ENCODE results near the gene FOS. TPM values are rescaled to one million over a fixed set of nuclear protein-coding genes. Genes with fewer than 3 reads are reported as not detected.

FOS gene
- total RNA-seq, 2 experiments from 2014 or later = 81.8 to 84.6 TPM

GRCh38 chr14:75249251-75249957, 29.2 kb upstream of the FOS start:
- POLR2A ChIA-PET = interaction anchor here (0.6 to 3.9 kb wide), 8 partner anchors 9 to 74 kb away, joined by 3 to 17 read pairs (median 4); no protein-coding TSS in a partner anchor
- H3K9me3 Mint-ChIP-seq = no peaks in the 10 kb centered on the region
- peaks cover 57% of the 10 kb centered on the region for H3K4me1 Mint-ChIP-seq (ENCODE audit: low read depth)

DNA sequence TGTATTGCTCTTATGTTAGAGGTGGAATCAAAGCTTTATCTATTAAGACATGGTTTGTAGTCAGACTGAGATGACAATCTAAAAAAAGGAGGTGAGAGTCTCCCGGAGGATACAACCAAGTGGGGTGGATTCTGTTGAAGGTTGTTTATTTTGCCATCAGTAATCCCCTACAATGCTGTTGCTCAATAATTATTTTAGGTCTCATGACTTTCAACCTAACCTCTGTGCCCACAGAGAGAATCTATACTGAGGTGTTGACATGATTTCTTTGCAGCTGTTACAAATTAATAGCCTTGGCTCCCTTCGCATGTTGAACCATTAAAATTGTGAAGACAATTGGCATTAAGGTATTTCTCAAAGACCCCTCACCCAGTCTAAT, 28.7 kb upstream of the FOS start:
- Mint-ChIP-seq H3K4me3 (peak overlapping the region; percentile 16), H3K4me1 (ENCODE audit: low read depth) (peaks cover 57% of the 10 kb centered on the region)

More at GRCh38 chr14:75249251-75249957, 29.2 kb upstream of the FOS start:
- no peaks in the 10 kb centered on the region for H3K36me3 Mint-ChIP-seq (ENCODE audit: low read depth)
- H3K27ac Mint-ChIP-seq = peak overlapping the region; percentile 88
- H3K4me3 Mint-ChIP-seq = peak overlapping the region; percentile 16
- intact Hi-C loops (cut with micrococcal nuclease) = loop anchor here (5.0 kb wide), 2 partner anchors 33 to 122 kb away; partner anchors contain the start of gene NEK9
- ATAC-seq (peak; percentile 79), DNase-seq (peak; percentile 96)
- TF ChIP-seq, protein P1, sequence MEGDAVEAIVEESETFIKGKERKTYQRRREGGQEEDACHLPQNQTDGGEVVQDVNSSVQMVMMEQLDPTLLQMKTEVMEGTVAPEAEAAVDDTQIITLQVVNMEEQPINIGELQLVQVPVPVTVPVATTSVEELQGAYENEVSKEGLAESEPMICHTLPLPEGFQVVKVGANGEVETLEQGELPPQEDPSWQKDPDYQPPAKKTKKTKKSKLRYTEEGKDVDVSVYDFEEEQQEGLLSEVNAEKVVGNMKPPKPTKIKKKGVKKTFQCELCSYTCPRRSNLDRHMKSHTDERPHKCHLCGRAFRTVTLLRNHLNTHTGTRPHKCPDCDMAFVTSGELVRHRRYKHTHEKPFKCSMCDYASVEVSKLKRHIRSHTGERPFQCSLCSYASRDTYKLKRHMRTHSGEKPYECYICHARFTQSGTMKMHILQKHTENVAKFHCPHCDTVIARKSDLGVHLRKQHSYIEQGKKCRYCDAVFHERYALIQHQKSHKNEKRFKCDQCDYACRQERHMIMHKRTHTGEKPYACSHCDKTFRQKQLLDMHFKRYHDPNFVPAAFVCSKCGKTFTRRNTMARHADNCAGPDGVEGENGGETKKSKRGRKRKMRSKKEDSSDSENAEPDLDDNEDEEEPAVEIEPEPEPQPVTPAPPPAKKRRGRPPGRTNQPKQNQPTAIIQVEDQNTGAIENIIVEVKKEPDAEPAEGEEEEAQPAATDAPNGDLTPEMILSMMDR (IDR thresholded peaks at IDR 0.05) = no peak
- CTCF ChIA-PET = interaction anchor here (0.6 to 2.6 kb wide), 7 partner anchors 11 to 123 kb away, joined by 3 to 9 read pairs (median 4); partner anchors contain the start of gene NEK9
- H3K27me3 Mint-ChIP-seq = peaks cover 4% of the 10 kb centered on the region

GRCh38 chr14:75250800-75251199, 27.8 kb upstream of the FOS start:
- Mint-ChIP-seq H3K27ac (no peak overlapping the region), H3K36me3 (ENCODE audit: low read depth) (no peaks in the 10 kb centered on the region), H3K4me1 (ENCODE audit: low read depth) (peaks cover 57% of the 10 kb centered on the region), H3K4me3 (no peak overlapping the region), H3K27me3 (peaks cover 3% of the 10 kb centered on the region), H3K9me3 (no peaks in the 10 kb centered on the region)
- intact Hi-C loops (cut with micrococcal nuclease) = no loop called here
- ChIA-PET POLR2A (interaction anchor here (0.6 to 1.6 kb wide), 3 partner anchors 33 to 168 kb away, joined by 3 to 7 read pairs (median 6); partner anchors contain the start of gene NEK9), CTCF (interaction anchor here (0.6 to 1.4 kb wide), 3 partner anchors 43 to 119 kb away, joined by 3 read pairs; no protein-coding TSS in a partner anchor)
- TF ChIP-seq, protein P1 (IDR thresholded peaks at IDR 0.05) = no peak
- DNase-seq (no peak), ATAC-seq (no peak)

More for the DNA sequence above, 28.7 kb upstream of the FOS start:
- TF ChIP-seq, protein P1 (IDR thresholded peaks at IDR 0.05) = no peak
- H3K27ac Mint-ChIP-seq = peak overlapping the region; percentile 88
- ChIA-PET POLR2A (interaction anchor here (0.6 to 3.9 kb wide), 6 partner anchors 9 to 167 kb away, joined by 3 to 17 read pairs (median 6); no protein-coding TSS in a partner anchor), CTCF (interaction anchor here (0.6 kb wide), 1 partner anchor 45 kb away, joined by 4 read pairs; no protein-coding TSS in a partner anchor)
- H3K27me3 Mint-ChIP-seq = peaks cover 4% of the 10 kb centered on the region
- ATAC-seq = no peak
- H3K9me3 Mint-ChIP-seq = no peaks in the 10 kb centered on the region
- H3K36me3 Mint-ChIP-seq (ENCODE audit: low read depth) = no peaks in the 10 kb centered on the region
- DNase-seq = no peak
- intact Hi-C loops (cut with micrococcal nuclease) = loop anchor here (5.0 kb wide), 2 partner anchors 32 to 123 kb away; partner anchors contain the start of gene NEK9

GRCh38 chr14:75252254-75252837, 26.3 kb upstream of the FOS start:
- Mint-ChIP-seq H3K36me3 (ENCODE audit: low read depth) (no peaks in the 10 kb centered on the region), H3K27me3 (peaks cover 1% of the 10 kb centered on the region), H3K4me1 (ENCODE audit: low read depth) (peaks cover 45% of the 10 kb centered on the region), H3K27ac (no peak overlapping the region), H3K4me3 (no peak overlapping the region), H3K9me3 (no peaks in the 10 kb centered on the region)
- intact Hi-C loops (cut with micrococcal nuclease) = no loop called here
- ChIA-PET CTCF (interaction anchor here (1.4 kb wide), 1 partner anchor 42 kb away, joined by 3 read pairs; no protein-coding TSS in a partner anchor), POLR2A (no interaction called here)
- TF ChIP-seq, protein P1 (IDR thresholded peaks at IDR 0.05) = no peak
- DNase-seq (no peak), ATAC-seq (no peak)

All from activated CD8-positive, alpha-beta T cell treated with anti-CD3 and anti-CD28 coated beads for 36 hours (primary cell).